HCT116 (cell line): ENCODE data around the gene KNCN. TPM values are rescaled to one million over a fixed set of nuclear protein-coding genes. Genes with fewer than 3 reads are reported as not detected.

Experiments used
- ATAC-seq: fragments of 200-7000 bp; cut with Tn5 transposase; 2 replicates; pipeline ENCODE4 v1.9.1; 2020; ENCODE audit warnings: mild to moderate bottlenecking, moderate library complexity
- BruUV-seq: library from RNA; stranded (reverse); fragments of 400-500 nt; replicated peaks from 2 replicates; lab custom pipeline; 2021; lab: Mats Ljungman, UMichigan
- CTCF ChIA-PET: fragments of 300-600 bp; sonication (Branson Sonifier 250); formaldehyde crosslinking; loops from one replicate; lab custom pipeline; 2021; ENCODE audit warnings: antibody characterized with exemption; lab: Charles Lee
- POLR2A ChIA-PET: fragments of 300-600, 350-600 bp; sonication (Branson Sonifier 250); formaldehyde crosslinking; loops from one replicate; lab custom pipeline; 2021; ENCODE audit warnings: antibody characterized with exemption; lab: Charles Lee
- RAD21 ChIA-PET, 2 experiments: fragments of 300-600 bp; sonication (Branson Sonifier 250); formaldehyde crosslinking; loops; one replicate each; lab custom pipeline; 2023; ENCODE audit warnings: low total read pairs in 2 of 2; ENCODE audit not compliant: uncharacterized antibody in 2 of 2, unreplicated experiment in 2 of 2, low non-redundant PET in 1 of 2; lab: Charles Lee
- DNase-seq: peaks from one replicate; pipeline ENCODE4 v3.0.0-alpha.2; 2010; ENCODE audit warnings: low read depth, low spot score
- H2AFZ ChIP-seq: fragments of 200-600 bp; shearing (Covaris generic), sonication (generic); 2 replicates; pipeline ENCODE4 v1.6.1; 2017; ENCODE audit warnings: low read depth, mixed run types, mixed read lengths, antibody characterized with exemption, low read length; ENCODE audit not compliant: poor library complexity, severe bottlenecking
- H3K27ac ChIP-seq: 2 replicates; pipeline ENCODE4 v1.5.1; 2012; ENCODE audit warnings: low read depth, low read length
- H3K27me3 ChIP-seq: fragments of 200-600 bp; sonication (generic); 2 replicates; pipeline ENCODE4 v1.6.1; 2016; ENCODE audit warnings: mixed run types, low read length, mixed read lengths; ENCODE audit not compliant: insufficient read depth
- H3K36me3 ChIP-seq, 2 experiments: fragments of 200-500 bp in 1 of 2; fragments of 200-600 bp in 1 of 2; sonication (Bioruptor generic) in 1 of 2; sonication (generic) in 1 of 2; 2 replicates each; pipeline versions ENCODE4 v1.5.1 to v1.6.1; 2014 to 2016; ENCODE audit warnings: low read length in 2 of 2, inconsistent platforms in 1 of 2, mixed read lengths in 1 of 2, mixed run types in 1 of 2; ENCODE audit not compliant: insufficient read depth in 2 of 2, control insufficient read depth in 1 of 2
- H3K4me1 ChIP-seq, 2 experiments: fragments of 200-600 bp in 1 of 2; sonication (generic) in 1 of 2; 2 replicates each; pipeline versions ENCODE4 v1.5.1 to v1.6.1; 2012 to 2017; ENCODE audit warnings: low read length in 2 of 2, inconsistent platforms in 1 of 2, mild to moderate bottlenecking in 1 of 2, mixed read lengths in 1 of 2, mixed run types in 1 of 2, moderate library complexity in 1 of 2; ENCODE audit not compliant: insufficient read depth in 2 of 2, control insufficient read depth in 1 of 2
- H3K4me2 ChIP-seq: fragments of 200-600 bp; sonication (generic); 2 replicates; pipeline ENCODE4 v1.6.1; 2017; ENCODE audit warnings: mixed run types, low read length, mixed read lengths
- H3K4me3 ChIP-seq, 2 experiments: fragments of 200-600 bp in 1 of 2; sonication (generic) in 1 of 2; replicated peaks in 1 of 2; 2 replicates each; pipeline ENCODE4 v1.5.1; 2011 to 2016; ENCODE audit warnings: low read length in 2 of 2, control low read depth in 1 of 2, low read depth in 1 of 2, mild to moderate bottlenecking in 1 of 2, mixed read lengths in 1 of 2, mixed run types in 1 of 2
- H3K79me2 ChIP-seq: fragments of 200-600 bp; sonication (generic); 2 replicates; pipeline ENCODE4 v1.6.1; 2017; ENCODE audit warnings: mild to moderate bottlenecking, mixed run types, low read length, moderate library complexity, mixed read lengths; ENCODE audit not compliant: insufficient read depth
- H3K9ac ChIP-seq: fragments of 200-600 bp; sonication (generic); 2 replicates; pipeline ENCODE4 v1.6.1; 2016; ENCODE audit warnings: low read length, mixed read lengths
- H3K9me2 ChIP-seq: fragments of 200-600 bp; sonication (generic), shearing (Covaris generic); 2 replicates; pipeline ENCODE4 v1.6.1; 2017; ENCODE audit warnings: mixed run types, mild to moderate bottlenecking, moderate library complexity; ENCODE audit not compliant: insufficient read depth
- H3K9me3 ChIP-seq, 2 experiments: fragments of 200-500 bp in 1 of 2; fragments of 200-600 bp in 1 of 2; sonication (Bioruptor generic) in 1 of 2; sonication (generic) in 1 of 2; 2 replicates each; pipeline ENCODE4 v1.6.1; 2014 to 2017; ENCODE audit warnings: low read length in 2 of 2, mixed read lengths in 2 of 2, inconsistent platforms in 1 of 2, low read depth in 1 of 2, mild to moderate bottlenecking in 1 of 2, mixed run types in 1 of 2, moderate library complexity in 1 of 2; ENCODE audit not compliant: control insufficient read depth in 1 of 2, insufficient read depth in 1 of 2
- H4K20me1 ChIP-seq: fragments of 200-600 bp; sonication (generic), shearing (Covaris generic); 2 replicates; pipeline ENCODE4 v1.6.1; 2017; ENCODE audit warnings: mixed run types, mild to moderate bottlenecking, moderate library complexity; ENCODE audit not compliant: insufficient read depth
- EGR1 ChIP-seq: IDR thresholded peaks from 2 replicates; pipeline ENCODE4 v1.6.1; 2012; ENCODE audit warnings: low read depth
- ELF1 ChIP-seq: IDR thresholded peaks from 2 replicates; pipeline ENCODE4 v1.6.1; 2012; ENCODE audit warnings: low read depth, borderline replicate concordance
- EZH2 ChIP-seq: fragments of 200-600 bp; sonication (generic); IDR thresholded peaks from 2 replicates; pipeline ENCODE4 v1.6.1; 2017; ENCODE audit warnings: antibody characterized with exemption, mixed run types
- EZH2phosphoT487 ChIP-seq: fragments of 200-600 bp; IDR thresholded peaks from 2 replicates; pipeline ENCODE4 v1.6.1; 2018; ENCODE audit warnings: antibody characterized with exemption, borderline replicate concordance
- JUND ChIP-seq: IDR thresholded peaks from 2 replicates; pipeline ENCODE4 v1.6.1; 2012
- MAX ChIP-seq: IDR thresholded peaks from 2 replicates; pipeline ENCODE4 v1.6.1; 2012
- POLR2A ChIP-seq: IDR thresholded peaks from 2 replicates; pipeline ENCODE4 v1.7.0; 2011; ENCODE audit warnings: borderline replicate concordance; ENCODE audit not compliant: insufficient read depth, insufficient read length; ENCODE audit errors: extremely low read depth
- POLR2AphosphoS5 ChIP-seq: IDR thresholded peaks from 2 replicates; pipeline ENCODE4 v1.6.1; 2011; ENCODE audit warnings: mild to moderate bottlenecking, low read depth, low read length, moderate library complexity
- RAD21 ChIP-seq: IDR thresholded peaks from 2 replicates; pipeline ENCODE4 v1.6.1; 2012; ENCODE audit warnings: low read depth, mild to moderate bottlenecking
- SP1 ChIP-seq: IDR thresholded peaks from 2 replicates; pipeline ENCODE4 v1.6.1; 2012; ENCODE audit warnings: low read depth
- YY1 ChIP-seq: IDR thresholded peaks from 2 replicates; pipeline ENCODE4 v1.6.1; 2011; ENCODE audit warnings: low read length, low read depth, moderate library complexity, mild to moderate bottlenecking; ENCODE audit not compliant: insufficient replicate concordance; ENCODE audit errors: extremely low read depth
- ZFX ChIP-seq: fragments of 450-650 bp; IDR thresholded peaks from 2 replicates; pipeline ENCODE4 v1.6.1; 2017
- ZNF274 ChIP-seq: fragments of 200-500 bp; sonication (Bioruptor generic); IDR thresholded peaks from 2 replicates; pipeline ENCODE4 v1.6.1; 2014; ENCODE audit warnings: mild to moderate bottlenecking, low read depth, low read length, inconsistent platforms
- intact Hi-C: fragments of 100-400 bp; cut with micrococcal nuclease; formaldehyde crosslinking; loops from 2 replicates; pipeline ENCODE4 v1.10.0; 2022
- total RNA-seq: library from RNA; stranded (reverse); gene quantifications from one replicate; pipeline ENCODE4 v1.2.1, GENCODE V29; 2021; ENCODE audit not compliant: unreplicated experiment
- TF ChIP-seq, protein P1 (sequence below): IDR thresholded peaks from 2 replicates; pipeline ENCODE4 v1.6.1; 2012
- TF ChIP-seq, protein P2 (sequence below), 3 experiments: fragments of 200-600 bp in 1 of 3; sonication (generic) in 1 of 3; IDR thresholded peaks in 2 of 3; conservative IDR thresholded peaks in 1 of 3; 2 replicates each; pipeline ENCODE4 v1.5.1; 2012 to 2017; ENCODE audit warnings: low read depth in 2 of 3, low read length in 2 of 3, antibody characterized with exemption in 1 of 3, borderline replicate concordance in 1 of 3, control low read depth in 1 of 3, mild to moderate bottlenecking in 1 of 3, mixed read lengths in 1 of 3, mixed run types in 1 of 3, moderate library complexity in 1 of 3; ENCODE audit not compliant: insufficient read depth in 1 of 3

The KNCN gene
- total RNA-seq, 1 experiment from 2014 or later = not detected

- Histone ChIP-seq H3K9me2 (no peaks in the 10 kb centered on the region), H3K27me3 (no peaks in the 10 kb centered on the region), H3K4me2 (no peak overlapping the region), H2AFZ (no peak overlapping the region), H3K9me3 (no peaks in the 10 kb centered on the region), H3K27ac (no peak overlapping the region), H3K4me1 (peaks cover 1 to 11% of the 10 kb centered on the region in 2 experiments; a peak in 3 of 4 replicates), H3K4me3 (no peak overlapping the region), H4K20me1 (no peaks in the 10 kb centered on the region), H3K36me3 (no peaks in the 10 kb centered on the region), H3K79me2 (no peaks in the 10 kb centered on the region), H3K9ac (no peak overlapping the region)
- ChIA-PET RAD21 (no interaction called here), POLR2A (no interaction called here), CTCF (interaction anchor here (2.1 to 5.5 kb wide), 2 partner anchors 18 to 84 kb away, joined by 8 to 67 read pairs; no protein-coding TSS in a partner anchor)
- ATAC-seq = no peak
- BruUV-seq = no TSS peak
- no peak for TF ChIP-seq JUND
- TF ChIP-seq, protein P1, sequence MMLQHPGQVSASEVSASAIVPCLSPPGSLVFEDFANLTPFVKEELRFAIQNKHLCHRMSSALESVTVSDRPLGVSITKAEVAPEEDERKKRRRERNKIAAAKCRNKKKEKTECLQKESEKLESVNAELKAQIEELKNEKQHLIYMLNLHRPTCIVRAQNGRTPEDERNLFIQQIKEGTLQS = no peak
- no peak for TF ChIP-seq EZH2
- TF ChIP-seq RAD21 = no peak
- intact Hi-C loops = no loop called here
- DNase-seq = no peak
Measured at GRCh38 chr1:46530311-46530710, 21.1 kb downstream of the KNCN start.

DNA sequence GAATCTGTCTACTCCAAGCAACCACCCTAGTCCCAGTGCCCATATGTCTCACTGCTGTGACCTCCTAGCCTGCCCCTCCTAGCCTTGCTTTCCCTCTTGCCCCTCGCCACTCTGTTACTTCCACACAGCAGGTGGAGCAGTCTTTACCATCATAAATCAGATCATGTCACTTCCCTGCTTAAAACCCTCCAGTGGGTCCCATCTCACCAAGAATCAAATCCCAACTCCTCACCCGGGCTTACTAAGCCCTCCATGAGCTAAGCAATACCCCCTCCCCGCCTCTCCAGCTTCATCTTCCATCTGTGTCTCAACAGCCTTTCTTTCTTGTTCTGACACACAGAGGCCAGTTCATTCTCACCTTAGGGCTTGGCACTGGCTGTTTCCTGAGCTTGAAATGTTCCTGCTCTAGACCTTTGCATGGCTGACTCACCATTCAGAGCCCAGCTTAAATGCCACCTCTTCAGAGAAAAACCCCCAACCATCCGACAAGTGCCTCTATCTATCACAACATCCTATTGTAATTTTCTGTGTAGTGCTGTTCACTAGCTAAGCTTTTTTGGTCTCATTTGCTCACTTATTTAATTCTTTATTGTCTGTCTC, 22.3 kb downstream of the KNCN start:
- ChIA-PET CTCF (interaction anchor here (0.6 to 5.5 kb wide), 10 partner anchors 10 to 196 kb away, joined by 3 to 67 read pairs (median 6); partner anchors contain the start of gene DMBX1), RAD21 (interaction anchor here (0.7 to 1.7 kb wide), 4 partner anchors 18 to 87 kb away, joined by 3 to 5 read pairs (median 4); no protein-coding TSS in a partner anchor), POLR2A (interaction anchor here (1.2 kb wide), 1 partner anchor 87 kb away, joined by 3 read pairs; no protein-coding TSS in a partner anchor)
- H3K4me2 ChIP-seq = no peak overlapping the region
- no peak overlapping the region for H3K9ac ChIP-seq
- no peaks in the 10 kb centered on the region for H3K36me3 ChIP-seq
- peaks cover 0 to 9% of the 10 kb centered on the region in 2 experiments; a peak in 2 of 4 replicates for H3K4me1 ChIP-seq
- intact Hi-C loops = no loop called here
- BruUV-seq = no TSS peak
- no peak overlapping the region for H3K27ac ChIP-seq
- H2AFZ ChIP-seq = no peak overlapping the region
- H4K20me1 ChIP-seq = no peaks in the 10 kb centered on the region
- H3K79me2 ChIP-seq = no peaks in the 10 kb centered on the region
- no peaks in the 10 kb centered on the region for H3K27me3 ChIP-seq
- no peak overlapping the region for H3K4me3 ChIP-seq
- ATAC-seq (no peak), DNase-seq (no peak)
- H3K9me2 ChIP-seq = no peaks in the 10 kb centered on the region
- H3K9me3 ChIP-seq = no peaks in the 10 kb centered on the region
- TF ChIP-seq POLR2A (no peak), EZH2phosphoT487 (no peak), YY1 (no peak), SP1 (no peak), EGR1 (no peak), ZFX (no peak), POLR2AphosphoS5 (no peak), MAX (no peak), ELF1 (no peak), ZNF274 (no peak)
- TF ChIP-seq, protein P2, sequence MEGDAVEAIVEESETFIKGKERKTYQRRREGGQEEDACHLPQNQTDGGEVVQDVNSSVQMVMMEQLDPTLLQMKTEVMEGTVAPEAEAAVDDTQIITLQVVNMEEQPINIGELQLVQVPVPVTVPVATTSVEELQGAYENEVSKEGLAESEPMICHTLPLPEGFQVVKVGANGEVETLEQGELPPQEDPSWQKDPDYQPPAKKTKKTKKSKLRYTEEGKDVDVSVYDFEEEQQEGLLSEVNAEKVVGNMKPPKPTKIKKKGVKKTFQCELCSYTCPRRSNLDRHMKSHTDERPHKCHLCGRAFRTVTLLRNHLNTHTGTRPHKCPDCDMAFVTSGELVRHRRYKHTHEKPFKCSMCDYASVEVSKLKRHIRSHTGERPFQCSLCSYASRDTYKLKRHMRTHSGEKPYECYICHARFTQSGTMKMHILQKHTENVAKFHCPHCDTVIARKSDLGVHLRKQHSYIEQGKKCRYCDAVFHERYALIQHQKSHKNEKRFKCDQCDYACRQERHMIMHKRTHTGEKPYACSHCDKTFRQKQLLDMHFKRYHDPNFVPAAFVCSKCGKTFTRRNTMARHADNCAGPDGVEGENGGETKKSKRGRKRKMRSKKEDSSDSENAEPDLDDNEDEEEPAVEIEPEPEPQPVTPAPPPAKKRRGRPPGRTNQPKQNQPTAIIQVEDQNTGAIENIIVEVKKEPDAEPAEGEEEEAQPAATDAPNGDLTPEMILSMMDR (IDR thresholded peaks at IDR 0.05 in 2 of 3, conservative IDR thresholded peaks at IDR 0.05 in 1 of 3; ENCODE audit: borderline replicate concordance in 1 of 3, insufficient read depth in 1 of 3, low read depth in 2 of 3, low read length in 2 of 3) = no peak
- TF ChIP-seq, protein P1 = no peak
